ENCODE measurements around the gene COMMD9.

DNA sequence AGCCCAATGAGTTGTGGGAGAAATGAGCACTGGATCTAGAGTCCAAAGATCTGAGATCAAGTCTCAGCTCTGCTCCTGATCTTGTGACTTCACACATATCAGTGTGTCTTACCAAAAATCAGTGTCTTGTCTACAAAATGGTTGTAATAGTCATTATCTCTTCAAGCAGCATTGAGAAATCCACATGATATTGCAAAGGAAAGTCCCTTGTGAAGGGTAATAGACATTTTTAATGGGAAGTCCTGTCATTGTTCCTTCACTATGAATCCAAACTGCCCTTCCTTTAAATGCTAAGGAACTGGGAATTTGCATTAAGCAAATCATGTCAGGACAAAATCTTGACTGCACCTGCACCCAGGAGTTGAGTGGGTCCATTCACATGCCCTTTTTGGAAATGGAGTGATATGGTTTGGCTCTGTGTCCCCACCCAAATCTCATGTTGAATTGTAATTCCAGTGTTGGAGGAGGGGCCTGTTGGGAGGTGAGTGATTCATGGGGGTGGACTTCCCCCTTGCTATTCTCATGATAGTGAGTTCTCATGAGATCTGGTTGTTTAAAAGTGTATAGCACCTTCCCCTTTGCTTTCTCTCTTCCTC lies 51.1 kb downstream of the COMMD9 start:
- TF ChIP-seq, protein P1, sequence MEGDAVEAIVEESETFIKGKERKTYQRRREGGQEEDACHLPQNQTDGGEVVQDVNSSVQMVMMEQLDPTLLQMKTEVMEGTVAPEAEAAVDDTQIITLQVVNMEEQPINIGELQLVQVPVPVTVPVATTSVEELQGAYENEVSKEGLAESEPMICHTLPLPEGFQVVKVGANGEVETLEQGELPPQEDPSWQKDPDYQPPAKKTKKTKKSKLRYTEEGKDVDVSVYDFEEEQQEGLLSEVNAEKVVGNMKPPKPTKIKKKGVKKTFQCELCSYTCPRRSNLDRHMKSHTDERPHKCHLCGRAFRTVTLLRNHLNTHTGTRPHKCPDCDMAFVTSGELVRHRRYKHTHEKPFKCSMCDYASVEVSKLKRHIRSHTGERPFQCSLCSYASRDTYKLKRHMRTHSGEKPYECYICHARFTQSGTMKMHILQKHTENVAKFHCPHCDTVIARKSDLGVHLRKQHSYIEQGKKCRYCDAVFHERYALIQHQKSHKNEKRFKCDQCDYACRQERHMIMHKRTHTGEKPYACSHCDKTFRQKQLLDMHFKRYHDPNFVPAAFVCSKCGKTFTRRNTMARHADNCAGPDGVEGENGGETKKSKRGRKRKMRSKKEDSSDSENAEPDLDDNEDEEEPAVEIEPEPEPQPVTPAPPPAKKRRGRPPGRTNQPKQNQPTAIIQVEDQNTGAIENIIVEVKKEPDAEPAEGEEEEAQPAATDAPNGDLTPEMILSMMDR (IDR thresholded peaks at IDR 0.05), result no peak
- TF ChIP-seq EP300 (IDR thresholded peaks at IDR 0.05), result no peak
- TF ChIP-seq POLR2A (IDR thresholded peaks at IDR 0.05), result no peak
